ENCODE results near the gene ACTG1. TPM values are rescaled to one million over a fixed set of nuclear protein-coding genes. Genes with fewer than 3 reads are reported as not detected.

Gene ACTG1
- polyA plus RNA-seq, 1 of the 3 experiments (the other 2 are of a cell fraction), result 7,871 TPM

- peak overlapping the region in 1 of 2 experiments; percentile 73; a peak in 1 of 4 replicates for H3K4me3 ChIP-seq (ENCODE audit: low read depth in 2 of 2, low read length in 1 of 2)
- no peaks in the 10 kb centered on the region for H3K9me3 ChIP-seq
- peaks cover 17 to 26% of the 10 kb centered on the region in 2 experiments; a peak in 3 of 4 replicates for H3K4me1 ChIP-seq (ENCODE audit: control insufficient read depth in 1 of 2, insufficient read depth in 2 of 2, low read depth in 1 of 2, low read length in 1 of 2)
- no peak overlapping the region for H3K27ac ChIP-seq (ENCODE audit: low read depth in 2 of 2, low read length in 1 of 2)
- peaks cover 41% of the 10 kb centered on the region for H3F3A ChIP-seq (replicated peaks; ENCODE audit: insufficient read depth)
- TF ChIP-seq IRF3 (IDR thresholded peaks at IDR 0.05; ENCODE audit: low read depth, low read length) (no peak), CTCF (IDR thresholded peaks at IDR 0.05) (no peak), MAX (IDR thresholded peaks at IDR 0.05; ENCODE audit: low read depth) (no peak), YY1 (IDR thresholded peaks at IDR 0.05; ENCODE audit: low read depth) (no peak), NRF1 (IDR thresholded peaks at IDR 0.05; ENCODE audit: low read depth, low read length) (no peak), USF2 (IDR thresholded peaks at IDR 0.05; ENCODE audit: borderline replicate concordance, low read depth, low read length) (no peak), EP300 (IDR thresholded peaks at IDR 0.05; ENCODE audit: borderline replicate concordance in 1 of 2, low read depth in 1 of 2, low read length in 1 of 2) (no peak), ZBTB33 (IDR thresholded peaks at IDR 0.05; ENCODE audit: borderline replicate concordance, low read depth) (no peak), EZH2phosphoT487 (IDR thresholded peaks at IDR 0.05; ENCODE audit: borderline replicate concordance, low read depth) (no peak)
- peaks cover 78% of the 10 kb centered on the region for H3K79me2 ChIP-seq (ENCODE audit: insufficient read depth)
- H3K4me2 ChIP-seq, result peak overlapping the region; percentile 98
- H4K20me1 ChIP-seq (ENCODE audit: insufficient read depth), result peaks cover 35% of the 10 kb centered on the region
- DNase-seq, result no peak
- 93% methylated on average over 20 of the region's 24 CpGs for WGBS (ENCODE audit: low lambda C conversion rate)
- ChIA-PET POLR2A (interaction anchor here (0.9 kb wide), 1 partner anchor 10 kb away, joined by 4 read pairs; the partner anchor contains the start of gene FSCN2), CTCF (interaction anchor here (1.9 kb wide), 1 partner anchor 9 kb away, joined by 7 read pairs; no protein-coding TSS in a partner anchor)
- H3K9me2 ChIP-seq, result no peaks in the 10 kb centered on the region
- no peaks in the 10 kb centered on the region for H3K27me3 ChIP-seq (ENCODE audit: insufficient read depth)
- H3K36me3 ChIP-seq (replicated peaks in 1 of 2; ENCODE audit: control insufficient read depth in 1 of 2, insufficient read depth in 2 of 2, low read length in 1 of 2), result peaks cover 3% of the 10 kb centered on the region in 2 experiments
- no peak overlapping the region for H3K9ac ChIP-seq
- H2AFZ ChIP-seq (ENCODE audit: low read depth), result no peak overlapping the region
Measured at GRCh38 chr17:81517339-81518112, 4.9 kb upstream of the ACTG1 start.

All from SK-N-SH (cell line).